Activated T-cell treated with anti-CD3 and anti-CD28 coated beads, Interleukin-2, amount 50 U/mL, for 48 hours (primary cell): ENCODE data around the gene SYTL5.

Source experiments
- DNase-seq, 2 experiments: peaks; one replicate each; pipeline ENCODE4 v3.0.0-alpha.2; 2020

SYTL5 gene

GRCh38 chrX:38036466-38036865, 30.1 kb downstream of the SYTL5 start:
- DNase-seq = no peak

GRCh38 chrX:38038501-38038900, 32.1 kb downstream of the SYTL5 start:
- no peak for DNase-seq

GRCh38 chrX:38041237-38041636, 34.9 kb downstream of the SYTL5 start:
- DNase-seq = no peak

GRCh38 chrX:38044701-38045100, 38.3 kb downstream of the SYTL5 start:
- DNase-seq = no peak

GRCh38 chrX:38045538-38046096, 39.3 kb downstream of the SYTL5 start:
- DNase-seq = no peak

- DNase-seq = no peak
Observed at GRCh38 chrX:38048886-38049285, 42.5 kb downstream of the SYTL5 start.

- DNase-seq = no peak
Observed at GRCh38 chrX:38050806-38051205, 44.5 kb downstream of the SYTL5 start.

- no peak for DNase-seq
Observed at GRCh38 chrX:38052096-38052495, 45.7 kb downstream of the SYTL5 start.

- DNase-seq = no peak
Observed at GRCh38 chrX:38055170-38055847, 49.0 kb downstream of the SYTL5 start.

GRCh38 chrX:38060331-38060878, 54.1 kb downstream of the SYTL5 start:
- DNase-seq = no peak

- DNase-seq = no peak
Observed at GRCh38 chrX:38061335-38061734, 55.0 kb downstream of the SYTL5 start.

- no peak for DNase-seq
Observed at GRCh38 chrX:38066934-38067333, 60.6 kb downstream of the SYTL5 start.

- DNase-seq = no peak
Observed at GRCh38 chrX:38069273-38069672, 62.9 kb downstream of the SYTL5 start.

GRCh38 chrX:38069991-38070390, 63.6 kb downstream of the SYTL5 start:
- no peak for DNase-seq

GRCh38 chrX:38079463-38079862, 73.1 kb downstream of the SYTL5 start:
- no peak for DNase-seq

- no peak for DNase-seq
Observed at GRCh38 chrX:38080808-38081207, 74.5 kb downstream of the SYTL5 start.

GRCh38 chrX:38081909-38082308, 75.6 kb downstream of the SYTL5 start:
- no peak for DNase-seq

GRCh38 chrX:38082309-38082708, 76.0 kb downstream of the SYTL5 start:
- no peak for DNase-seq

GRCh38 chrX:38085813-38086212, 79.5 kb downstream of the SYTL5 start:
- no peak for DNase-seq

- no peak for DNase-seq
Observed at GRCh38 chrX:38086451-38087215, 80.3 kb downstream of the SYTL5 start.

- no peak for DNase-seq
Observed at GRCh38 chrX:38087594-38087993, 81.2 kb downstream of the SYTL5 start.

GRCh38 chrX:38089173-38089982, 83.0 kb downstream of the SYTL5 start:
- no peak for DNase-seq

GRCh38 chrX:38095971-38096529, 89.7 kb downstream of the SYTL5 start:
- no peak for DNase-seq
